ENCODE results near the gene DNAJA1.

The DNAJA1 gene

DNA sequence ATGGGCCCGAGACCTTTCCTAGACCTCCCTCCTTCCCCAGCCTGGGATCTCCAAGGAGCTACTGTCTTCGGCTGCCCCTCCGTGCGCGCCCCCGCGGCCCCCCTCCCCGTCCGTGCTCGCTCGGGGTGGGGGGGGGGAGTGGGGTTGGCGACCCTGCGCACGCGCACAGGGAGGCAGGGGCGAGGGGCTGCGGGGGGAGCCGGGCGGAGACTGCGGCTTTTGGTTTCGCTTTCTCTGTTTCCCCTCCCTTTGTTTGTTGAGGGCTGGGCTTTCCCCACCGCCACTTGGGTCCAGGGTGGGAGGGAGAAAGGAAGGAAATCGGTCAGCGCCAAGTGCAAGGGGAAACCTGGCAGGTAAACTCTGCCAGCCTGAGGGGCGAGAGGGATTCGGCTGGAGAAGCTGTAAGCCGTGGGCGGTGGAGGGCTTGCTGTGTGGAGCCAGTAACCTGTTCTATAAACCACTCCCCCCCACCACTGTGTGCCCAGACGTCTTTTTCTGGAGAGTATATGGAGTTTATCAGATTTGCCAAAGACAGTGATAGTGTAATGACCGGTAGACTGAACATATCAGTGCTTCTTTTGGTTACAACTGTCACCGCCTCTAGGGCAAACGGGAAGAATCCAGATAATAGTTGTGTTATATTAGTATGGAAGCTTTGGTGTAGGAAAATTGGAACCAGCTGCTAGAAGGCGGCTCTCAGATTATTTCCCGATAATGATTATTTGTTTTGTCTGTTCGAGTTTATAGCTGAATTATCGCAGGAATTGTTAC is 684 bp downstream of the DNAJA1 start:
- TF ChIP-seq FOXP2 (optimal IDR thresholded peaks at IDR 0.05; ENCODE audit: borderline replicate concordance, extremely low read depth, extremely low read length, insufficient read depth) (no peak), REST (IDR thresholded peaks at IDR 0.05; ENCODE audit: insufficient read depth in 1 of 2, low read depth in 2 of 2, low read length in 2 of 2) (no peak), POLR2AphosphoS5 (IDR thresholded peaks at IDR 0.05; ENCODE audit: low read depth, low read length) (no peak), TAF1 (IDR thresholded peaks at IDR 0.05; ENCODE audit: borderline replicate concordance, insufficient read depth, low read length) (no peak)

- TF ChIP-seq REST (IDR thresholded peaks at IDR 0.05; ENCODE audit: insufficient read depth in 1 of 2, low read depth in 2 of 2, low read length in 2 of 2): no peak
- no peak for TF ChIP-seq FOXP2 (optimal IDR thresholded peaks at IDR 0.05; ENCODE audit: borderline replicate concordance, extremely low read depth, extremely low read length, insufficient read depth)
- no peak for TF ChIP-seq TAF1 (IDR thresholded peaks at IDR 0.05; ENCODE audit: borderline replicate concordance, insufficient read depth, low read length)
- TF ChIP-seq SIN3A (IDR thresholded peaks at IDR 0.05; ENCODE audit: borderline replicate concordance, insufficient read depth, low read length): no peak
- TF ChIP-seq POLR2AphosphoS5 (IDR thresholded peaks at IDR 0.05; ENCODE audit: low read depth, low read length): no peak
Measured at GRCh38 chr9:33029231-33029786, 4.2 kb downstream of the DNAJA1 start.

DNA sequence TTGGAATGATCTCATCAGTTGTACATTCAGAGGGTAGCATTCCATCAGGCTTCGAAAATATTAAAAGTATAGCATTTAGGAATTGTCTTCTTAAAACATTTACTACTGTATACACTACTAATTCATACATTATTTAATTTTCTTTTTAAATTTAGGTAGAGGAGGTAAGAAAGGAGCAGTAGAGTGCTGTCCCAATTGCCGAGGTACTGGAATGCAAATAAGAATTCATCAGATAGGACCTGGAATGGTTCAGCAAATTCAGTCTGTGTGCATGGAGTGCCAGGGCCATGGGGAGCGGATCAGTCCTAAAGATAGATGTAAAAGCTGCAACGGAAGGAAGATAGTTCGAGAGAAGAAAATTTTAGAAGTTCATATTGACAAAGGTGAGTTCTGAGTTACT is 5.2 kb downstream of the DNAJA1 start:
- no peak for TF ChIP-seq FOXP2 (optimal IDR thresholded peaks at IDR 0.05; ENCODE audit: borderline replicate concordance, extremely low read depth, extremely low read length, insufficient read depth)
- TF ChIP-seq REST (IDR thresholded peaks at IDR 0.05; ENCODE audit: insufficient read depth in 1 of 2, low read depth in 2 of 2, low read length in 2 of 2): no peak
- TF ChIP-seq SIN3A (IDR thresholded peaks at IDR 0.05; ENCODE audit: borderline replicate concordance, insufficient read depth, low read length): no peak
- TF ChIP-seq POLR2AphosphoS5 (IDR thresholded peaks at IDR 0.05; ENCODE audit: low read depth, low read length): no peak
- TF ChIP-seq TAF1 (IDR thresholded peaks at IDR 0.05; ENCODE audit: borderline replicate concordance, insufficient read depth, low read length): no peak

GRCh38 chr9:33032292-33032691 is 7.2 kb downstream of the DNAJA1 start:
- TF ChIP-seq POLR2AphosphoS5 (IDR thresholded peaks at IDR 0.05; ENCODE audit: low read depth, low read length): no peak
- TF ChIP-seq SIN3A (IDR thresholded peaks at IDR 0.05; ENCODE audit: borderline replicate concordance, insufficient read depth, low read length): no peak
- no peak for TF ChIP-seq TAF1 (IDR thresholded peaks at IDR 0.05; ENCODE audit: borderline replicate concordance, insufficient read depth, low read length)
- no peak for TF ChIP-seq REST (IDR thresholded peaks at IDR 0.05; ENCODE audit: insufficient read depth in 1 of 2, low read depth in 2 of 2, low read length in 2 of 2)
- no peak for TF ChIP-seq FOXP2 (optimal IDR thresholded peaks at IDR 0.05; ENCODE audit: borderline replicate concordance, extremely low read depth, extremely low read length, insufficient read depth)

All from PFSK-1 (cell line).